ENCODE results near the gene CREB3L2. TPM values are rescaled to one million over a fixed set of nuclear protein-coding genes. Genes with fewer than 3 reads are reported as not detected.
A peak's percentile ranks its signal among the peaks of the same experiment; 100 is the strongest.

Gene CREB3L2
- total and polyA plus RNA-seq, 2 of the 13 experiments (the other 11 are each of a cell fraction or from before 2014, with no cell fraction given), result 22.1 to 41.1 TPM

DNA sequence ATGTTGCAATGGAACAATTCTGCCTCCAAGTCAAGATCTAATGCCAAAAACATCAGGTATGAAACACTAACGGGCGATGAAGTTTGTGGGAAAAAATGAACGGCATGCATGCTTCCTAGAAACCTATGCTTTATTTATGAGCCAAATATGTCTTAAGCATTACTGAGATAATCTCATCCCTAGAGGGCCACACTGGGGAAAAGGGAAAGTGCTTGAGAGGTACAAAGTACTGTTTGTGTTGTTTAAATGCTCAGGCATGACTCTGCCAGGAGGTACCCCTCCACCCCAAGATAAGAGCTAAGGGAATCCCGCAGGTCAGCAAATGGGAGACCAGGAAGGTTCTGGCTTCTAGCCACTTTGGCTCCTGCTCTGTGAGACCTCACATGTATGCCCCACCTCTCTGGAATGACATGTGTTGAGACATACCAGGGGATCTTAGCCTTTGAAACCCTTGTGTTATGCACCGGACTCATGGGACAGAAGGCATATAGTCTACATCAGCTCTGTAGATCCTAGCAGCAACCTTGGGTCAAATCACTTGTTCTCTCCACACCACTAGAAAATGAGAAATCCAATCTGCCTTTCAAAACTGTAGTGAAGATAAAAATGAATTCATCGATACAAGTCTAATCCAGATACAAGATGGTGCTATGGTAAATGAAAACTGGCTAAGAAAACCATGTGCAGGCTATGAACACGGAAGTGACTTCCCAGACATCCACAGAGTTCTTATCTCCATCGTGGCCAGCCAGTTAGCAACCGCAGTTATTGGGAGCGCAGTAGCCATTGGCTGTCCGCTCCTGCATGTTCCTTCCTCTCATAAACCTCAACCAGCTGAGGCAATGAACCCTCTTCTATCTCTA, 61.0 kb downstream of the CREB3L2 start:
- Histone ChIP-seq H3K27ac (ENCODE audit: extremely low read length, insufficient read depth, low read length) (peak overlapping the region; percentile 12), H3K4me3 (replicated peaks in 1 of 3; ENCODE audit: insufficient read depth in 1 of 3, low read depth in 2 of 3, low read length in 3 of 3) (no peak overlapping the region), H3K4me2 (ENCODE audit: low read depth, low read length) (peak overlapping the region; percentile 33), H3K9ac (ENCODE audit: insufficient read depth, low read depth, low read length) (no peak overlapping the region), H3K4me1 (ENCODE audit: insufficient read depth, low read length) (peaks cover 98% of the 10 kb centered on the region), H4K20me1 (ENCODE audit: insufficient read depth, low read length) (peaks cover 14% of the 10 kb centered on the region), H3K27me3 (ENCODE audit: control insufficient read depth in 1 of 2, insufficient read depth in 2 of 2, low read length in 2 of 2) (no peaks in the 10 kb centered on the region), H2AFZ (ENCODE audit: low read length) (no peak overlapping the region), H3K36me3 (replicated peaks in 1 of 2; ENCODE audit: control insufficient read depth in 1 of 2, insufficient read depth in 2 of 2, low read length in 2 of 2) (peaks cover 3 to 19% of the 10 kb centered on the region in 2 experiments; a peak in 3 of 5 replicates), H3K9me3 (ENCODE audit: low read length) (no peaks in the 10 kb centered on the region), H3K79me2 (ENCODE audit: insufficient read depth, low read length) (peaks cover 98% of the 10 kb centered on the region)
- intact Hi-C loops (cut with micrococcal nuclease; ENCODE audit: unreplicated experiment), result loop anchor here (2.0 kb wide), 1 partner anchor 60 kb away; no protein-coding TSS in a partner anchor
- ChIA-PET CTCF (ENCODE audit: low intra/inter-chr PET ratio, low total read pairs) (interaction anchor here (1.5 kb wide), 1 partner anchor 61 kb away, joined by 3 read pairs; the partner anchor contains the start of gene CREB3L2), POLR2A (interaction anchor here (0.8 to 2.1 kb wide), 5 partner anchors 9 to 51 kb away, joined by 3 to 9 read pairs (median 4); no protein-coding TSS in a partner anchor)
- peak; percentile 84 for FAIRE-seq
- 74% methylated on average over 11 of the region's 11 CpGs for WGBS (ENCODE audit: low lambda C conversion rate)
- ATAC-seq, result peak; percentile 73
- DNase-seq (ENCODE audit: low spot score), result peak; percentile 74
- in situ Hi-C loops (cut with HindIII; ENCODE audit: extremely low pct_ligation_motif_present, low pct_unique_long_range_greater_than_20kb), result no loop called here
- BruUV-seq (replicated peaks), result no TSS peak
- TF ChIP-seq GZF1 (CRISPR knock-in tag; IDR thresholded peaks at IDR 0.05) (no peak), HMG20A (CRISPR knock-in tag; IDR thresholded peaks at IDR 0.05; ENCODE audit: borderline replicate concordance) (peak; percentile 36; the same call in 1 of the 2 replicates), ZNF253 (CRISPR knock-in tag; IDR thresholded peaks at IDR 0.05; ENCODE audit: borderline replicate concordance) (no peak), ZNF597 (CRISPR knock-in tag; IDR thresholded peaks at IDR 0.05) (no peak), ZFAT (CRISPR knock-in tag; conservative IDR thresholded peaks at IDR 0.05) (no peak), GFI1 (CRISPR knock-in tag; IDR thresholded peaks at IDR 0.05; ENCODE audit: borderline replicate concordance) (0 out of 2 replicates have a peak, but pooled peaks have one; percentile 18), FOXP1 (IDR thresholded peaks at IDR 0.05) (no peak), FOXP1 (CRISPR knock-in tag; IDR thresholded peaks at IDR 0.05) (peak; percentile 68), GATAD2A (CRISPR knock-in tag; IDR thresholded peaks at IDR 0.05) (peak; percentile 67), EP300 (IDR thresholded peaks at IDR 0.05; ENCODE audit: low read depth in 2 of 2, low read length in 2 of 2) (peak in 1 of 2 experiments; percentile 59; a peak in 2 of 4 replicates), EP300 (CRISPR knock-in tag; IDR thresholded peaks at IDR 0.05; ENCODE audit: borderline replicate concordance) (no peak), REL (CRISPR knock-in tag; conservative IDR thresholded peaks at IDR 0.05) (no peak), ZNF460 (CRISPR knock-in tag; IDR thresholded peaks at IDR 0.05; ENCODE audit: borderline replicate concordance) (no peak), BCL6 (CRISPR knock-in tag; IDR thresholded peaks at IDR 0.05) (peak; percentile 90), TBX2 (CRISPR knock-in tag; IDR thresholded peaks at IDR 0.05; ENCODE audit: borderline replicate concordance) (0 out of 2 replicates have a peak, but pooled peaks have one; percentile 15), SAP130 (CRISPR knock-in tag; IDR thresholded peaks at IDR 0.05; ENCODE audit: low read depth) (peak; percentile 46), ISX (CRISPR knock-in tag; conservative IDR thresholded peaks at IDR 0.05) (no peak), PCBP2 (optimal IDR thresholded peaks at IDR 0.05; ENCODE audit: low read depth, low read length, poor library complexity, severe bottlenecking) (no peak), TMF1 (CRISPR knock-in tag; IDR thresholded peaks at IDR 0.05; ENCODE audit: low read depth) (no peak), ZBTB34 (CRISPR knock-in tag; IDR thresholded peaks at IDR 0.05) (no peak), RARA (CRISPR knock-in tag; IDR thresholded peaks at IDR 0.05) (peak; percentile 50; the same call in 1 of the 2 replicates), FOXA3 (CRISPR knock-in tag; IDR thresholded peaks at IDR 0.05) (peak; percentile 48; the same call in 1 of the 2 replicates)
- TF ChIP-seq, protein P1, sequence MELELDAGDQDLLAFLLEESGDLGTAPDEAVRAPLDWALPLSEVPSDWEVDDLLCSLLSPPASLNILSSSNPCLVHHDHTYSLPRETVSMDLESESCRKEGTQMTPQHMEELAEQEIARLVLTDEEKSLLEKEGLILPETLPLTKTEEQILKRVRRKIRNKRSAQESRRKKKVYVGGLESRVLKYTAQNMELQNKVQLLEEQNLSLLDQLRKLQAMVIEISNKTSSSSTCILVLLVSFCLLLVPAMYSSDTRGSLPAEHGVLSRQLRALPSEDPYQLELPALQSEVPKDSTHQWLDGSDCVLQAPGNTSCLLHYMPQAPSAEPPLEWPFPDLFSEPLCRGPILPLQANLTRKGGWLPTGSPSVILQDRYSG (CRISPR knock-in tag; IDR thresholded peaks at IDR 0.05), result no peak
